Mesenchymal stem cell (in vitro differentiated cells and primary cell): ENCODE data around the gene NDUFA13.
A peak's percentile ranks its signal among the peaks of the same experiment; 100 is the strongest.

Experiments
- DNase-seq: peaks from one replicate; pipeline ENCODE4 v3.0.0-alpha.2; 2013
- H2AFZ ChIP-seq: one replicate; pipeline ENCODE4 v1.6.1; 2013; ENCODE audit warnings: low read depth, mild to moderate bottlenecking, control low read depth, inconsistent platforms, low read length, moderate library complexity
- H2AK5ac ChIP-seq: 2 replicates; pipeline ENCODE4 v1.6.1; 2013; ENCODE audit warnings: low read length, moderate library complexity, mild to moderate bottlenecking, inconsistent platforms; ENCODE audit not compliant: severe bottlenecking
- H2BK120ac ChIP-seq: one replicate; pipeline ENCODE4 v1.6.1; 2013; ENCODE audit warnings: low read depth, mild to moderate bottlenecking, inconsistent platforms, low read length, moderate library complexity
- H2BK12ac ChIP-seq, 2 experiments: one replicate each; pipeline ENCODE4 v1.6.1; 2013; ENCODE audit warnings: inconsistent platforms in 2 of 2, low read length in 2 of 2, mild to moderate bottlenecking in 2 of 2, moderate library complexity in 2 of 2, control low read depth in 1 of 2
- H2BK15ac ChIP-seq: one replicate; pipeline ENCODE4 v1.6.1; 2013; ENCODE audit warnings: mild to moderate bottlenecking, low read depth, inconsistent platforms; ENCODE audit not compliant: poor library complexity, severe bottlenecking
- H2BK5ac ChIP-seq: 2 replicates; pipeline ENCODE4 v1.6.1; 2013; ENCODE audit warnings: low read depth, mild to moderate bottlenecking, low read length, control low read depth, inconsistent platforms; ENCODE audit not compliant: poor library complexity, severe bottlenecking
- H3K14ac ChIP-seq, 2 experiments: one replicate each; pipeline ENCODE4 v1.6.1; 2013; ENCODE audit warnings: inconsistent platforms in 2 of 2, low read length in 2 of 2, control low read depth in 1 of 2, mild to moderate bottlenecking in 1 of 2, moderate library complexity in 1 of 2
- H3K18ac ChIP-seq, 2 experiments: one replicate each; pipeline ENCODE4 v1.6.1; 2013; ENCODE audit warnings: inconsistent platforms in 2 of 2, low read length in 2 of 2, control low read depth in 1 of 2, low read depth in 1 of 2, mild to moderate bottlenecking in 1 of 2
- H3K23ac ChIP-seq, 2 experiments: one replicate each; pipeline ENCODE4 v1.6.1; 2013; ENCODE audit warnings: inconsistent platforms in 2 of 2, low read length in 2 of 2, mild to moderate bottlenecking in 2 of 2, moderate library complexity in 2 of 2, control low read depth in 1 of 2
- H3K27ac ChIP-seq: 2 replicates; pipeline ENCODE4 v1.5.1; 2013; ENCODE audit warnings: mild to moderate bottlenecking, moderate library complexity, low read length, control low read depth, inconsistent platforms; ENCODE audit not compliant: poor library complexity, severe bottlenecking
- H3K27me3 ChIP-seq, 2 experiments: 2 replicates each; pipeline versions ENCODE4 v1.6.1 to v1.7.0; 2013; ENCODE audit warnings: low read length in 2 of 2, mild to moderate bottlenecking in 2 of 2, moderate library complexity in 2 of 2, control low read depth in 1 of 2, inconsistent platforms in 1 of 2; ENCODE audit not compliant: control insufficient read depth in 1 of 2, insufficient read depth in 1 of 2
- H3K36me3 ChIP-seq, 2 experiments: 2 replicates each; pipeline versions ENCODE4 v1.6.1 to v1.7.0; 2013; ENCODE audit warnings: low read length in 2 of 2, control low read depth in 1 of 2, inconsistent platforms in 1 of 2, low read depth in 1 of 2, mild to moderate bottlenecking in 1 of 2; ENCODE audit not compliant: insufficient read depth in 2 of 2, control insufficient read depth in 1 of 2
- H3K4ac ChIP-seq, 2 experiments: one replicate each; pipeline ENCODE4 v1.6.1; 2013; ENCODE audit warnings: inconsistent platforms in 2 of 2, low read length in 2 of 2, mild to moderate bottlenecking in 2 of 2, moderate library complexity in 2 of 2, control low read depth in 1 of 2, low read depth in 1 of 2
- H3K4me1 ChIP-seq: 2 replicates; pipeline ENCODE4 v1.6.1; 2013; ENCODE audit warnings: low read depth, low read length, control low read depth; ENCODE audit not compliant: control insufficient read depth, insufficient read depth
- H3K4me2 ChIP-seq: 2 replicates; pipeline ENCODE4 v1.6.1; 2013; ENCODE audit warnings: low read length, mild to moderate bottlenecking, inconsistent platforms; ENCODE audit not compliant: poor library complexity, severe bottlenecking
- H3K4me3 ChIP-seq, 2 experiments: 2 replicates each; pipeline versions ENCODE4 v1.5.1 to v1.7.0; 2013; ENCODE audit warnings: low read length in 2 of 2, mild to moderate bottlenecking in 2 of 2, control low read depth in 1 of 2, low read depth in 1 of 2; ENCODE audit not compliant: insufficient read depth in 1 of 2
- H3K79me1 ChIP-seq: replicated peaks from 2 replicates; pipeline ENCODE4 v1.6.1; 2013; ENCODE audit warnings: mild to moderate bottlenecking, control low read depth, low read length, inconsistent platforms; ENCODE audit not compliant: poor library complexity, severe bottlenecking
- H3K9ac ChIP-seq: 2 replicates; pipeline ENCODE4 v1.7.0; 2013; ENCODE audit warnings: mild to moderate bottlenecking, low read length, moderate library complexity
- H3K9me3 ChIP-seq: 2 replicates; pipeline ENCODE4 v1.7.0; 2013; ENCODE audit warnings: mild to moderate bottlenecking, low read length; ENCODE audit not compliant: control insufficient read depth
- H4K8ac ChIP-seq: one replicate; pipeline ENCODE4 v1.6.1; 2013; ENCODE audit warnings: inconsistent platforms, mild to moderate bottlenecking, low read length, moderate library complexity
- H4K91ac ChIP-seq: one replicate; pipeline ENCODE4 v1.6.1; 2013; ENCODE audit warnings: mild to moderate bottlenecking, low read length, inconsistent platforms
- WGBS: methylation state at CpG from one replicate; pipeline ENCODE4 v1.1.7; 2013; ENCODE audit warnings: mixed read lengths; 5-methylcytosine and 5-hydroxymethylcytosine counted together

The NDUFA13 gene

GRCh38 chr19:19552798-19553197 is 36.8 kb downstream of the NDUFA13 start:
- Histone ChIP-seq H3K14ac (no peak overlapping the region), H3K36me3 (no peaks in the 10 kb centered on the region), H2BK15ac (no peak overlapping the region), H3K79me1 (no peaks in the 10 kb centered on the region), H2AK5ac (no peak overlapping the region), H3K23ac (no peak overlapping the region), H4K91ac (no peak overlapping the region), H3K4ac (no peak overlapping the region), H3K27me3 (peaks cover 0 to 37% of the 10 kb centered on the region in 2 experiments), H2BK5ac (no peak overlapping the region), H3K18ac (no peak overlapping the region), H3K9ac (no peak overlapping the region), H3K9me3 (no peaks in the 10 kb centered on the region), H3K4me3 (no peak overlapping the region), H2BK12ac (no peak overlapping the region), H3K4me1 (peaks cover 19% of the 10 kb centered on the region), H4K8ac (no peak overlapping the region), H2BK120ac (no peak overlapping the region), H3K4me2 (no peak overlapping the region), H3K27ac (no peak overlapping the region), H2AFZ (no peak overlapping the region)
- peak; percentile 39 for DNase-seq
- WGBS, result 65% methylated on average over 6 of the region's 6 CpGs

DNA sequence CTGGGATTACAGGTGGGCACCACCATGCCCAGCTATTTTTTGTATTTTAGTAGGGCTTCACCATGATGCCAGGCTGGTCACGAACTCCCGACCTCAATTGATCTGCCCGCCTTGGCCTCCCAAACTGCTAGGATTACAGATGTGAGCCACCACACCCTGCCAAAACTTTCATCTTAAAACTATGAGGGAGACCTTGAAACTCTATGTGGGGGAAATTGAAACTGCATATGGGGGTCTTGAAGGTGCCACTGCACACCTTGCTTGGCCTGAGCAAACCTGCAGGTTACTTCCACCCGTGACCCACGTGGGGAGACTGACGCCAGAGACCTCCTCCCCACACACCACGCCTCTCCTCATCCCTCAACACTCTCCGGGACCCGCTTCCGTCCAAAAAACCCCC is 37.6 kb downstream of the NDUFA13 start:
- peaks cover 19% of the 10 kb centered on the region for H3K4me1 ChIP-seq
- no peak overlapping the region for H2AFZ ChIP-seq
- no peak overlapping the region for H3K27ac ChIP-seq
- H3K27me3 ChIP-seq, result peaks cover 0 to 30% of the 10 kb centered on the region in 2 experiments
- H3K36me3 ChIP-seq, result no peaks in the 10 kb centered on the region
- no peak overlapping the region for H3K4me2 ChIP-seq
- no peak overlapping the region for H2BK12ac ChIP-seq
- no peak overlapping the region for H2AK5ac ChIP-seq
- no peak overlapping the region for H3K9ac ChIP-seq
- no peak overlapping the region for H3K18ac ChIP-seq
- H3K79me1 ChIP-seq, result no peaks in the 10 kb centered on the region
- H4K8ac ChIP-seq, result no peak overlapping the region
- 92% methylated on average over 10 of the region's 10 CpGs for WGBS
- H2BK15ac ChIP-seq, result no peak overlapping the region
- no peak overlapping the region for H2BK5ac ChIP-seq
- H2BK120ac ChIP-seq, result no peak overlapping the region
- H3K4me3 ChIP-seq, result no peak overlapping the region
- no peak overlapping the region for H3K4ac ChIP-seq
- H3K23ac ChIP-seq, result no peak overlapping the region
- no peak overlapping the region for H3K14ac ChIP-seq
- DNase-seq, result no peak
- no peaks in the 10 kb centered on the region for H3K9me3 ChIP-seq
- H4K91ac ChIP-seq, result peak overlapping the region; percentile 34

GRCh38 chr19:19554074-19555023 is 38.3 kb downstream of the NDUFA13 start:
- Histone ChIP-seq H2AK5ac (no peak overlapping the region), H2BK15ac (no peak overlapping the region), H3K14ac (no peak overlapping the region), H2BK5ac (no peak overlapping the region), H3K4me3 (no peak overlapping the region), H2BK12ac (no peak overlapping the region), H3K4me1 (peaks cover 19% of the 10 kb centered on the region), H3K79me1 (no peaks in the 10 kb centered on the region), H2BK120ac (no peak overlapping the region), H3K9me3 (no peaks in the 10 kb centered on the region), H4K91ac (peak overlapping the region; percentile 34), H3K9ac (no peak overlapping the region), H3K4ac (no peak overlapping the region), H3K4me2 (no peak overlapping the region), H2AFZ (no peak overlapping the region), H3K23ac (peak overlapping the region in 1 of 2 experiments; percentile 23), H3K18ac (no peak overlapping the region), H4K8ac (no peak overlapping the region), H3K27ac (no peak overlapping the region), H3K27me3 (peaks cover 0 to 23% of the 10 kb centered on the region in 2 experiments), H3K36me3 (no peaks in the 10 kb centered on the region)
- DNase-seq, result peak; percentile 47
- WGBS, result 66% methylated on average over 30 of the region's 34 CpGs

GRCh38 chr19:19558055-19558454 is 42.0 kb downstream of the NDUFA13 start:
- no peak overlapping the region for H3K27ac ChIP-seq
- 86% methylated on average over 15 of the region's 15 CpGs for WGBS
- no peak overlapping the region for H3K4me2 ChIP-seq
- H3K18ac ChIP-seq, result no peak overlapping the region
- no peak overlapping the region for H2BK120ac ChIP-seq
- no peaks in the 10 kb centered on the region for H3K79me1 ChIP-seq
- H3K27me3 ChIP-seq, result peaks cover 0 to 5% of the 10 kb centered on the region in 2 experiments
- no peak overlapping the region for H3K4me3 ChIP-seq
- no peak overlapping the region for H3K23ac ChIP-seq
- H2AK5ac ChIP-seq, result no peak overlapping the region
- H2AFZ ChIP-seq, result no peak overlapping the region
- H2BK12ac ChIP-seq, result no peak overlapping the region
- H3K9ac ChIP-seq, result no peak overlapping the region
- peaks cover 0 to 3% of the 10 kb centered on the region in 2 experiments for H3K36me3 ChIP-seq
- H3K4ac ChIP-seq, result no peak overlapping the region
- no peak overlapping the region for H2BK15ac ChIP-seq
- H4K91ac ChIP-seq, result no peak overlapping the region
- H3K9me3 ChIP-seq, result no peaks in the 10 kb centered on the region
- no peak overlapping the region for H4K8ac ChIP-seq
- H3K14ac ChIP-seq, result no peak overlapping the region
- no peak for DNase-seq
- H3K4me1 ChIP-seq, result peaks cover 4% of the 10 kb centered on the region
- H2BK5ac ChIP-seq, result no peak overlapping the region
